Inflammatory macrophage (primary cell): Measurements from ENCODE around the gene VAC14.

Experiments
- DNase-seq, 2 donors: peaks; one replicate each; pipeline ENCODE4 v3.0.0-alpha.2; 2020 to 2022

The VAC14 gene

GRCh38 chr16:70724146-70725023 lies 76.6 kb downstream of the VAC14 start:
- no peak for DNase-seq

GRCh38 chr16:70723740-70724145 lies 77.2 kb downstream of the VAC14 start:
- DNase-seq, result no peak

- DNase-seq, result no peak
Measured at GRCh38 chr16:70721202-70721963, 79.6 kb downstream of the VAC14 start.

- no peak for DNase-seq
Measured at GRCh38 chr16:70720425-70721201, 80.3 kb downstream of the VAC14 start.

DNA sequence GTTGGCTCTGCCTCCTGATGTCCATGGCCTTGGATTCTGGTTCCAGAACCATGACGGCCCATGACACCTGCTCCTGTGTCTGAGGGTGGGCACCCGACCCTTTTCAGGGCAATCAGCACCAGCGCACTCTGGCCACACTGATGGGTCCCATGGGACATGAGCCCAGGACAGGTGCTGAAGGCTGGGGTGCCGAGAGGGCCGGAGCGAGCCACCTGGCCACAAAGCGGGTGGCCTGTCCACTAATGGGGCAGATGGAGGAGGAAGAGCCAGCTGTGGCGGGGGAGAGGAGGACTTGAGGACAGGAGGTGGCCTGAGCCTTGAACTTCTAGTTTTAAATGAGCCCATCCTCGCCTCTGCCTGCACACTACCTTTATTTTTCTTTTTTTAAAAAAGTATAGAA lies 83.9 kb downstream of the VAC14 start:
- DNase-seq, result no peak

DNA sequence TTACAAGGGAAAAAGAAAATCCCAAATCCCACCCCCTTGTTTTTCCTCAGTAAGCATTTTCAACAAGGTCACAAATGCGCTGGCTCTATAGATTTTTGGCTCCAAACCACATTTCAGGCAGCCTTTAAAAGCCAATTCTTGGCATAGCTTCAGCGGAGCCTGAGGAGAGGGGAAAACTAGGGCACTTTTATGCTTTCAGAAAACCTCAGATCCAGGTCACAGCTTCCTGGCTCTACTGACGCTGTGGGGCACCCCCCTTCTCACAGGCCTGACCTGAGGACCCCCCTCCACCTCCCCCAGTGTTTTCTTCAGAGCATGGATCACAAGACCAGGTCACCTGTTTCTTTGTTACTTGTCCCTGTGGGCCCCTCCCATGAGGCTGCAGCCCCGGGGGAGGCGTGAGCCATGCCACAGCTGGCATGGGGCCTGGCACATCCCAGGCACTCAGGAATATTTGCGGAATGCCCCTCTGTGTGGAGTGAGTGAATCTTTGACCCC lies 85.0 kb downstream of the VAC14 start:
- no peak for DNase-seq

GRCh38 chr16:70715055-70715858 lies 85.7 kb downstream of the VAC14 start:
- DNase-seq, result no peak

DNA sequence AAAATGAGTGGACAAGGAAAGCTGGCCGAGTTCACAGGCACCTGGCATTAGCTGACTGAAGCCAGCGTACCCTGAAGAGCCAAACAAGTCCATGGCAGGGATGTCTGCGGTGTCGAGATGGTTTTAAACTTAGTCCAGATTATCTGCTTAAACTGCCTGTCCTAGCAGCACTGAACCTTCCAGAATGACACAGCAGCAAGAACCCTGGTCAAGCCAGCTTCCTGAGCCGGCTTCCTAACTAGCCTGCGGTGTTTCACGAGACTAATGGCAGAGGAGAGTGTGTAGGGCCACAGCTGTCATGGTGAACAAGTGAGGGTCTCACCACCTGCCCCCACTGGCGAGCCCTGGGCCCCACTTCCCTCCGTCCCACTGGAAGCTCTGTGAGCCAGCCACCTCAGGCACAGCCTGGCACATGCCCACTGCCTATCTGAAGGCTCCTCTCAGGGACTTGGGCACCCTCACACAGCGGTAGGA lies 86.3 kb downstream of the VAC14 start:
- DNase-seq, result no peak

DNA sequence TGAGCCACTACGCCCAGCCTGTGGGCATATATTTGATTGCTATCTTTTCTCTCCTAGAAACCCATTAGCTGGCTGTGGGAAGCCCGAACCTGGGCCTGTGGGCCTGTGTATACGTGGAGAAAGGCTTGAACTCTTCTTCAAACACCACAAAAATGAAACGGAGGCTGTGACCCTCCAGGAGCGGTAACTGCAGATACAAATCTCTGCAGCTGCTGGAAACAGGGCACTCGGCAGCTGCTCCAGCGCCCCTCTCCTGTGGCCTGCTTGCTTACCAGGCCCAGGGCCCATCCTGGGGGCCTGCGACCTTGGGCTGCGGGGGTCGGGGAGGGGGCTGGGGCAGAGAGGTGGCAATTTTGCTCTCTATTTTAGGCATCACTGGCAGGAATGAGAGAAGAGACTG lies 87.1 kb downstream of the VAC14 start:
- no peak for DNase-seq

DNA sequence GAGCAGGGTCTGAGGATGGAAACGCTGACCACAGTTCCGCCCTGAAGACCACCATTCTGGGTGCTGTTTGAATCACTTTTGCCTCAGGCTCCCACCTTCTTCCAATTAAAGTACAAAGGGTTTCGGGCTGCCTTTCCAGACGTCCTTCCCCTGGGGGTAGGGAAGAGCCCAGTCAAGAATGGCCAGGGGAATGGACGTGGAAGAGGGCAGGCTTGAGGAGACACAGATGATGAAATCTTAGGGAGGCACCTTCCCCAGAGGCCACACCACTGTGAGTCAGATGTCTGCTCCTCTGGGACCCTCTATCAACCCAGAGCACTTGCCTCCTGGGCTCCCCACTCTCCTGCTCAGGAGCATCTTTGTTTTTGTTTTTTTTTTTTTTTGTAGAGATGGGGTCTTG lies 87.6 kb downstream of the VAC14 start:
- no peak for DNase-seq

DNA sequence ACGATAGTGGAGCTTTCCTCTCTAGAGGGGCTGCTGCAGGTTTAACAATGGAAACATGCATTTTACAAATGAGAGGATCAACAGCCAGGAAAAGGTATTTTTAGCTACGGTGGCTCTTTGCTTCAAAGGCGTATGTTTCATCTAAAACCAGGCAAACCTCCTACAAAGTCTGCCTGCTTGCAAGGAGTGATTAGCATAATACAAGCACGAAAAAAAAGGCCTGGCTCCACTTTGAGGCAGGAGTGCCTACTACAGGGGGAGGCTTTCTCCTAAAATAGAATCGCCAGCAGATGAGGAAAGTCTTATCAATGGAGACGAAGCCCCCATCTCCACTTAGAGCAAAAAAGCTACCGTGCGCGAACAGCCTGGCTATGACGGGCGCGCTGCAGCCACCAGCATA lies 88.0 kb downstream of the VAC14 start:
- DNase-seq, result no peak

DNA sequence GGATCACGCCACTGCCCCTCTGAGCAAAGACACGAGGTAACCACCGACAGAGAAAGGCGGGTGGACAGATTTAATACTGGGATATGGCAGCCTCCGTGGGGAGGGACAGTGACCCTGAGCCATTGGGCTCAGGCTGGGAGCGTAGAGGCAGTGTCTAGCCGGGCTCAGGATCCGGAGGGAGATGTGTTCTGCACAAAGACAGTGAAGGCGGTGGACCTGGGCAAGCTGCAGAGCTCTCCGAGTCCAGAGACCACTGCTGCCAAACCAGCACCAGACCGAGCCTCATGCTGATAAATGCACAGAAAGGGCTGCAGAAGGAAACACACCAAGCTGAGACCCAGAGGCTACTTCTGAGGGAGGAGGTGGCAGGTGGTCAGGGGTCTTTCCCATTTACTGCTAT lies 88.6 kb downstream of the VAC14 start:
- no peak for DNase-seq

GRCh38 chr16:70711211-70712031 lies 89.5 kb downstream of the VAC14 start:
- no peak for DNase-seq

DNA sequence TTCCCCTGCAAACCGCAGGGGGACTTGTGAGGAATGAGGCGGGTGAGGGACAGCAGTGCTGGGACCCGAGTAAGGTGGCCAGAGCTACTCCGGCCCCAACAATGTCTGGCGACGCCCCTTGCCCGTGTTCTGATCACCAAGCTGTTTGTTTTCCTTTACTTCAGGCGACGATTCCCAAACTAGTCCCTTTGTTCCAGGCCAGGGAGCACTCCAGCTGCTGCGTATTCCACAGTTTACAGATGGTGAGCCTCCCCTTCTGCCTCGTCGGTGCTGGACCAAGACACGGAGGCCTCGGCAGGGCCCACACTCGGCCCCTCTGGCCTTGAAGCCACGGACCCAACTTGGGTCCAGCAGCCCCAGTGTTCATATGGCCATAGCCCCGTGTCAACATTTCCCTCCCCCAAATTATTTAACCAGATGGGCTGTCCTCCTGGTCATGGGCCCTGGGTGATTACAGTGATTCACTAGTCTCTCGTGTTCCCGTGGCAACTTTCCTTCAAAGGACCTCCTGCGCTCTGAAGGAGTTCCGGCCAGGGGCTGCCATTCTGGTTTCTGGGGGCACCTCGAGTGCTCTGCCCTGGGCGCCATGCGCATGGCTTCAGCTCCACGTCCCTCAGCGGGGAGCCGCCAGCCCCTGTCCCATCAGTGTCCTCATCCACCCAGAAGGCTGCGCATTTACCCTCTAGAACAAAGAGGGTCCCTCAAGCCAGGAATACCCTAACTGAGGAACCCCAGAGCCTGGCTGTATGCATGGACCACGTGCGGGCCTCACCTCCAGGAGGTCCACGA lies 90.3 kb downstream of the VAC14 start:
- DNase-seq, result no peak

GRCh38 chr16:70709942-70710341 lies 91.0 kb downstream of the VAC14 start:
- no peak for DNase-seq

DNA sequence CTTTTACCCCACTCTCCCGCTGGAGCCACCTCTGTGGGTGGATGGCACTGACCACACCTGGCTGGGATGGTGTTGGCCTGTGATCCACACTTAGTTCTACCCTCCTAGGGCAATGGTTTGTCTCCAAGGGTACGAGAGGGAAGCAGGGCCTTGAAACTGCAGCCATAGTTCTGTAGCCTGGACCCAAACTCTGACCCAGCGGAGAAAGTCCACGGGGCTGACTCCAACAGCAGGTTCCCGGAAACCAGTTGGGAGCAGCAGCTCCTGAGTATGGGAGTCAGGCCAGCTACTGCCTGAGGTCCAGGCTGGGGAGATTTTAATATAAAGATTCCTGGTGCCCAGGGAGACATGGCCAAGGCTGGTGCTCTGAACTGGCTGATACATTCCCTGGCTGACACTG lies 91.5 kb downstream of the VAC14 start:
- no peak for DNase-seq

DNA sequence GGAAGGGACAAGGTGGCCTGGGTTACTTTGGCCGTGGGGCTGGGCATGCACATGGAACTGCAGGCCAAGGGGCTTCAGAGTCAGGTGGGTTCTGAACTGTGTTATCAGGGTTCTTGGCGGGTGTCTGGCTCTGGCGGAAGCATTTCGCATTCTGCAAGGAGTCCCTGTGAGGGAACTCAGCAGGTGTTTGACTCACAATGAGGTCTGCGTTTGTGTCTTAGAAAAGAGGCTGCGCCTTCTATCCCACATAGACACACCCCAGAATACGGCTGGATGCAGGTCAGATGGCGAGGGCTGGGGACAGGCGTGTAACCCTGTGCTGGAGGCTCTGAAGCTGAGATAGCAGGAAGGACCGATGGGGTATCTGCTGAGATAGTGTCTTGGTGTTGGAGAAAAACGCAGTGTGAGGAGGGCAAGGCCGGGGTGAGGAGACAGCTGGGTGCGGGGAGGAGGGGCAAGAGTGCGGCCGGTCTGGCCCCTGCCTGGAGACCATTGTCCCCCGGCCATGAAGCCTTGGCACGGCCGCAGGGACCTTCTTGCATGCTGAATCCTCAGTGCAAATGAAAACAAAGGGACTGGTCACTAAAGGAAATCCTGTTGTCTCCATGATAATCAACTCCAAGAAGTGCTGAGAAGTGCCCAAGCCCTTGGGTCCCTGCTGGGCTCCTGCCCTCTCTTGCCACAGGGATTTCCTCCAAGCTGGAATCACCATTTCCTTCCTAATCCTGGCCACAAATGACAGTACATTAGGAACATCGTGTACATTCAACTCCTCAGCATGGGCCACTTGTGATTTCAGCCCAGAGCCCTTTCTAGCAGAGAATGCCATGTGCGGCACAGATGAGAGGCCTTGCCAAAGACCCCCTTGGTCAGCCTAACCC lies 92.4 kb downstream of the VAC14 start:
- no peak for DNase-seq

GRCh38 chr16:70706948-70707465 lies 94.0 kb downstream of the VAC14 start:
- no peak for DNase-seq

DNA sequence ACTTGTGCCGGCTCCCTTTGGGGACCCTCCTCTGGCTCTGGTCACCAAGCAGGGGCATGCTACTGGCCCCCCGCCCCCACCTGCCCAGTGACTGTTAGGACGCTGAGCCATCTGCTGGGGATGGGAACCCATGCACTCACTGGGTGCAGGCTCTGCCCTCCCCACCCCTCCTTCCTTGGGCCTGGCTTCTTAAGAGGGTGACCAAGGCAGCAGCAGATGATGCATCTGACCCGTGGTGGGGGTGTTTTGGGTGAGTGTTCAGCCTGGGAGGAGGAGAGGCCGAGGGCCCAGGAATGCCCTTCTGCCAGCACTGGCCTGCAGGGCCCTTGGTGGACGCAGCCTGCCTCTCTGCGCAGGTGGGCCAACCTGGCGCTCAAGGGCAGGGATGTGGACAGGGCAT lies 95.9 kb downstream of the VAC14 start:
- no peak for DNase-seq
